A549 (cell line): Measurements from ENCODE around the gene LYST. TPM values are rescaled to one million over a fixed set of nuclear protein-coding genes. Genes with fewer than 3 reads are reported as not detected.

Experiments used
- ATAC-seq, 2 experiments: fragments of 200-7000 bp in 1 of 2; fragments of >200 bp in 1 of 2; cut with Nextera tagmentation in 1 of 2; cut with Tn5 transposase in 1 of 2; 3 replicates each; pipeline versions ENCODE4 v1.8.0 to v1.9.1; 2018 to 2020; ENCODE audit warnings: mild to moderate bottlenecking in 1 of 2, moderate library complexity in 1 of 2
- CTCF ChIA-PET: fragments of 300-600 bp; sonication (Branson Sonifier 250); formaldehyde crosslinking; extraction: SDS; loops from one replicate; lab custom pipeline; 2021; ENCODE audit warnings: antibody characterized with exemption, inconsistent platforms; lab: Yijun Ruan, JAX
- POLR2A ChIA-PET: fragments of 350-600 bp; formaldehyde crosslinking; extraction: SDS; loops from one replicate; lab custom pipeline; 2021; ENCODE audit warnings: antibody characterized with exemption, inconsistent platforms; lab: Yijun Ruan, JAX
- DNase-seq, 2 experiments: peaks; one replicate each; pipeline versions ENCODE4 v3.0.0 to v3.0.0-alpha.2; 2011 to 2016; ENCODE audit warnings: low read depth in 1 of 2, low spot score in 1 of 2
- FAIRE-seq: peaks from 2 replicates; lab custom pipeline; 2011; peaks lifted over from hg19 to GRCh38; lab: Jason Lieb, UNC
- H3K27ac ChIP-seq, 2 experiments: fragments of >200 bp; sonication (Bioruptor Twin); formaldehyde crosslinking; 3 replicates each; pipeline ENCODE4 v1.5.1; 2016 to 2017
- H3K4me1 ChIP-seq: fragments of >200 bp; sonication (Bioruptor Twin); formaldehyde crosslinking; 3 replicates; pipeline ENCODE4 v1.6.1; 2016
- H3K4me2 ChIP-seq: fragments of >200 bp; sonication (Bioruptor Twin); formaldehyde crosslinking; 3 replicates; pipeline ENCODE4 v1.6.1; 2016
- H3K4me3 ChIP-seq: fragments of >200 bp; sonication (Bioruptor Twin); formaldehyde crosslinking; 3 replicates; pipeline ENCODE4 v1.5.1; 2016
- H3K9me3 ChIP-seq: fragments of >200 bp; sonication (Bioruptor Twin); formaldehyde crosslinking; 3 replicates; pipeline ENCODE4 v1.6.1; 2016
- ATOH8 ChIP-seq: fragments of 250-450 bp; sonication (Bioruptor Pico); IDR thresholded peaks from 2 replicates; pipeline ENCODE4 v1.5.0; 2020; ENCODE audit warnings: low read depth, mild to moderate bottlenecking, moderate library complexity
- BHLHE40 ChIP-seq: IDR thresholded peaks from 2 replicates; pipeline ENCODE4 v1.6.1; 2012; ENCODE audit warnings: low read depth, low read length, inconsistent platforms
- CEBPB ChIP-seq, 2 experiments: fragments of >200 bp in 1 of 2; sonication (Bioruptor Twin) in 1 of 2; formaldehyde crosslinking in 1 of 2; IDR thresholded peaks; 2 replicates each; pipeline ENCODE4 v1.6.1; 2012 to 2016
- EHF ChIP-seq: fragments of 250-450 bp; sonication (Bioruptor Pico); IDR thresholded peaks from 2 replicates; pipeline ENCODE4 v1.5.0; 2020; ENCODE audit warnings: mild to moderate bottlenecking
- EP300 ChIP-seq, 2 experiments: fragments of >200 bp; sonication (Bioruptor Twin); formaldehyde crosslinking; IDR thresholded peaks; 2 replicates in 1 of 2; 3 replicates in 1 of 2; pipeline ENCODE4 v1.6.1; 2016 to 2017
- FOXS1 ChIP-seq: fragments of 250-450 bp; sonication (Bioruptor Pico); IDR thresholded peaks from 2 replicates; pipeline ENCODE4 v1.5.0; 2020; ENCODE audit warnings: mild to moderate bottlenecking, moderate library complexity
- HEYL ChIP-seq: fragments of 250-450 bp; sonication (Bioruptor Pico); IDR thresholded peaks from 2 replicates; pipeline ENCODE4 v1.8.0; 2021; ENCODE audit warnings: mild to moderate bottlenecking, moderate library complexity
- HOXB5 ChIP-seq: fragments of 250-450 bp; sonication (Bioruptor Pico); IDR thresholded peaks from 2 replicates; pipeline ENCODE4 v1.5.0; 2020; ENCODE audit warnings: mild to moderate bottlenecking, moderate library complexity
- JUNB ChIP-seq: fragments of >200 bp; sonication (Bioruptor Twin); formaldehyde crosslinking; IDR thresholded peaks from 2 replicates; pipeline ENCODE4 v1.6.1; 2016
- KDM1A ChIP-seq: fragments of 200-600 bp; sonication (generic); IDR thresholded peaks from 2 replicates; pipeline ENCODE4 v1.6.1; 2016; ENCODE audit warnings: low read depth, mild to moderate bottlenecking
- MAFK ChIP-seq: fragments of 450-650 bp; IDR thresholded peaks from 2 replicates; pipeline ENCODE4 v1.6.1; 2014; ENCODE audit not compliant: partially characterized antibody
- NFE2L2 ChIP-seq: fragments of 150-350 bp; conservative IDR thresholded peaks from 2 replicates; pipeline ENCODE4 v1.6.1; 2014; ENCODE audit warnings: low read length
- NPAS2 ChIP-seq: fragments of 250-450 bp; sonication (Bioruptor Pico); IDR thresholded peaks from 2 replicates; pipeline ENCODE4 v1.8.0; 2022; ENCODE audit warnings: mild to moderate bottlenecking, moderate library complexity, borderline replicate concordance
- NR3C1 ChIP-seq: fragments of >200 bp; sonication (Bioruptor Twin); formaldehyde crosslinking; IDR thresholded peaks from 3 replicates; pipeline ENCODE4 v1.6.1; 2017
- POLR2AphosphoS2 ChIP-seq: conservative IDR thresholded peaks from 2 replicates; pipeline ENCODE4 v1.6.1; 2012; ENCODE audit warnings: low read length, improper control_type of control experiment, inconsistent platforms
- RCOR1 ChIP-seq: fragments of 150-350 bp; IDR thresholded peaks from 2 replicates; pipeline ENCODE4 v1.6.1; 2014; ENCODE audit warnings: antibody characterized with exemption, low read length, low read depth
- RFX5 ChIP-seq: fragments of 450-650 bp; IDR thresholded peaks from 2 replicates; pipeline ENCODE4 v1.7.1; 2014; ENCODE audit warnings: antibody characterized with exemption, mild to moderate bottlenecking, moderate library complexity
- ZSCAN20 ChIP-seq: fragments of 250-450 bp; sonication (Bioruptor Pico); IDR thresholded peaks from 2 replicates; pipeline ENCODE4 v1.8.0; 2022; ENCODE audit warnings: mild to moderate bottlenecking, moderate library complexity
- WGBS: methylation state at CpG from one replicate; pipeline ENCODE4 v1.1.6; 2017; ENCODE audit errors: missing lambda C conversion rate; 5-methylcytosine and 5-hydroxymethylcytosine counted together
- polyA plus RNA-seq, 4 experiments: library from polyadenylated mRNA; depleted of rRNA in 3 of 4; stranded (reverse); fragments of >200 nt; fragmentation: RNase III in 1 of 4; extraction: RNeasy Plus Mini Kit Qiagen cat#74134 plus additional on column Dnase treatment in 1 of 4; gene quantifications; 2 replicates in 3 of 4; 3 replicates in 1 of 4; pipeline ENCODE4 v1.2.3, GENCODE V29; 2011 to 2017
- TF ChIP-seq, protein P1 (sequence below): IDR thresholded peaks from 2 replicates; pipeline ENCODE4 v1.6.1; 2012; ENCODE audit warnings: low read depth, borderline replicate concordance
- TF ChIP-seq, protein P2 (sequence below): fragments of 200-600 bp; sonication (generic); IDR thresholded peaks from 2 replicates; pipeline ENCODE4 v1.6.1; 2016; ENCODE audit warnings: antibody characterized with exemption, mild to moderate bottlenecking, moderate library complexity

LYST gene
- polyA plus RNA-seq, 2 of the 4 experiments (the other 2 are of a cell fraction), result 2.5 to 9.4 TPM

- FAIRE-seq (no peak), ATAC-seq (no peak)
- 61% methylated on average over 2 of the region's 2 CpGs for whole genome bisulfite sequencing
Observed at GRCh38 chr1:235876402-235876841, 9.7 kb upstream of the LYST start.

GRCh38 chr1:235875036-235875597, 8.4 kb upstream of the LYST start:
- no peaks in the 10 kb centered on the region for H3K4me1 ChIP-seq
- POLR2A ChIA-PET, result no interaction called here
- H3K4me2 ChIP-seq, result no peak overlapping the region
- FAIRE-seq (no peak), ATAC-seq (no peak), DNase-seq (no peak)
- WGBS, result 74% methylated on average over 4 of the region's 4 CpGs
- CTCF ChIA-PET, result interaction anchor here (0.6 to 2.1 kb wide), 5 partner anchors 9 to 1834 kb away, joined by 5 to 9 read pairs (median 6); partner anchors contain the start of gene LYST
- H3K27ac ChIP-seq, result no peak overlapping the region
- H3K4me3 ChIP-seq, result no peak overlapping the region
- TF ChIP-seq HEYL (CRISPR knock-in tag) (no peak), ZSCAN20 (CRISPR knock-in tag) (no peak), EP300 (IDR thresholded peaks at IDR 0.05) (no peak), MAFK (peak; percentile 80), KDM1A (no peak)
- TF ChIP-seq, protein P1, sequence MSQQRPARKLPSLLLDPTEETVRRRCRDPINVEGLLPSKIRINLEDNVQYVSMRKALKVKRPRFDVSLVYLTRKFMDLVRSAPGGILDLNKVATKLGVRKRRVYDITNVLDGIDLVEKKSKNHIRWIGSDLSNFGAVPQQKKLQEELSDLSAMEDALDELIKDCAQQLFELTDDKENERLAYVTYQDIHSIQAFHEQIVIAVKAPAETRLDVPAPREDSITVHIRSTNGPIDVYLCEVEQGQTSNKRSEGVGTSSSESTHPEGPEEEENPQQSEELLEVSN, result no peak
- TF ChIP-seq, all 56 proteins: peak for 1
- no peaks in the 10 kb centered on the region for H3K9me3 ChIP-seq

More at GRCh38 chr1:235876402-235876841, 9.7 kb upstream of the LYST start:
- H3K4me1 ChIP-seq, result no peaks in the 10 kb centered on the region
- H3K4me3 ChIP-seq, result no peak overlapping the region
- ChIA-PET CTCF (interaction anchor here (2.1 kb wide), 1 partner anchor 95 kb away, joined by 8 read pairs; no protein-coding TSS in a partner anchor), POLR2A (no interaction called here)
- no peak for DNase-seq
- H3K9me3 ChIP-seq, result no peaks in the 10 kb centered on the region
- H3K4me2 ChIP-seq, result no peak overlapping the region
- H3K27ac ChIP-seq, result no peak overlapping the region
- TF ChIP-seq NFE2L2 (no peak), KDM1A (no peak), JUNB (no peak), NR3C1 (no peak), ATOH8 (CRISPR knock-in tag) (no peak), HOXB5 (CRISPR knock-in tag) (no peak), FOXS1 (no peak)

DNA sequence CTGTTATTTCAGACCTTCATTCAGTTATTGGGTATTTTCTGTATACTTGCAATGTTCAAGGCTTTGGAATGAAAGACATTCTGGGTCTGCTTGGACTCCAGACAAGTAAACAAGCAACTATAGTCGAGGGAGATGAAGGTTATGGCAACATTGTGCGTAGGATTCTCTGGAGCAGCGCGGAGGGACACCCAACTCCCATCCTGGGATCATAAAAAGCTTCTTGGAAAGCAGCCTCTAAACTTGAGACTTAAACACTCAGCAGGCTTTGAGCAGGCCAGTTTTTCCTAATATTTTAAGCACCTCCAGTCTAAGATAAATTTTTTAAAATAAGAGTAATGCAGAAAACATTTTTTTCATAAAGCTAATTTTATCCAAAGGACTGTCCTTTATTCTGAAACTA, 7.6 kb upstream of the LYST start:
- no peak for TF ChIP-seq RFX5
- no peak for TF ChIP-seq BHLHE40
- TF ChIP-seq NPAS2 (CRISPR knock-in tag), result no peak
- no peak for TF ChIP-seq ZSCAN20 (CRISPR knock-in tag)
- TF ChIP-seq CEBPB (IDR thresholded peaks at IDR 0.05), result no peak
- no peak for TF ChIP-seq RCOR1
- TF ChIP-seq, protein P2, sequence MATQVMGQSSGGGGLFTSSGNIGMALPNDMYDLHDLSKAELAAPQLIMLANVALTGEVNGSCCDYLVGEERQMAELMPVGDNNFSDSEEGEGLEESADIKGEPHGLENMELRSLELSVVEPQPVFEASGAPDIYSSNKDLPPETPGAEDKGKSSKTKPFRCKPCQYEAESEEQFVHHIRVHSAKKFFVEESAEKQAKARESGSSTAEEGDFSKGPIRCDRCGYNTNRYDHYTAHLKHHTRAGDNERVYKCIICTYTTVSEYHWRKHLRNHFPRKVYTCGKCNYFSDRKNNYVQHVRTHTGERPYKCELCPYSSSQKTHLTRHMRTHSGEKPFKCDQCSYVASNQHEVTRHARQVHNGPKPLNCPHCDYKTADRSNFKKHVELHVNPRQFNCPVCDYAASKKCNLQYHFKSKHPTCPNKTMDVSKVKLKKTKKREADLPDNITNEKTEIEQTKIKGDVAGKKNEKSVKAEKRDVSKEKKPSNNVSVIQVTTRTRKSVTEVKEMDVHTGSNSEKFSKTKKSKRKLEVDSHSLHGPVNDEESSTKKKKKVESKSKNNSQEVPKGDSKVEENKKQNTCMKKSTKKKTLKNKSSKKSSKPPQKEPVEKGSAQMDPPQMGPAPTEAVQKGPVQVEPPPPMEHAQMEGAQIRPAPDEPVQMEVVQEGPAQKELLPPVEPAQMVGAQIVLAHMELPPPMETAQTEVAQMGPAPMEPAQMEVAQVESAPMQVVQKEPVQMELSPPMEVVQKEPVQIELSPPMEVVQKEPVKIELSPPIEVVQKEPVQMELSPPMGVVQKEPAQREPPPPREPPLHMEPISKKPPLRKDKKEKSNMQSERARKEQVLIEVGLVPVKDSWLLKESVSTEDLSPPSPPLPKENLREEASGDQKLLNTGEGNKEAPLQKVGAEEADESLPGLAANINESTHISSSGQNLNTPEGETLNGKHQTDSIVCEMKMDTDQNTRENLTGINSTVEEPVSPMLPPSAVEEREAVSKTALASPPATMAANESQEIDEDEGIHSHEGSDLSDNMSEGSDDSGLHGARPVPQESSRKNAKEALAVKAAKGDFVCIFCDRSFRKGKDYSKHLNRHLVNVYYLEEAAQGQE, result no peak
- no peak for TF ChIP-seq NFE2L2
- no peak for TF ChIP-seq POLR2AphosphoS2
- no peak for TF ChIP-seq EHF (CRISPR knock-in tag)
- Histone ChIP-seq H3K4me1 (no peaks in the 10 kb centered on the region), H3K4me2 (no peak overlapping the region), H3K4me3 (no peak overlapping the region), H3K27ac (no peak overlapping the region), H3K9me3 (no peaks in the 10 kb centered on the region)
- CTCF ChIA-PET, result interaction anchor here (0.6 to 2.0 kb wide), 3 partner anchors 8 to 56 kb away, joined by 5 to 9 read pairs (median 6); partner anchors contain the start of gene LYST
- ATAC-seq, result no peak
- DNase-seq, result no peak
- no peak for FAIRE-seq
- POLR2A ChIA-PET, result no interaction called here
- 71% methylated on average over 4 of the region's 4 CpGs for WGBS
